ENCODE data around the gene LPAR2.
"Not testable (repeated sequence)": the region's sequence is repeated elsewhere in the genome, so short reads cannot be mapped to it uniquely, and the experiment has no call there.

The LPAR2 gene

GRCh38 chr19:19627621-19628500 lies at the start of gene LPAR2:
TSS of gene LPAR2 (minus strand) at chr19:19628220. CDS start at chr19:19627275, 945 bp downstream.
- peak; percentile 24 to 47 for DNase-seq (ENCODE audit: low read depth in 1 of 2, low spot score in 1 of 2)

- no peak for DNase-seq (ENCODE audit: low read depth in 1 of 2, low spot score in 1 of 2)
Measured at GRCh38 chr19:19677579-19677978, 49.6 kb upstream of the LPAR2 start.

DNA sequence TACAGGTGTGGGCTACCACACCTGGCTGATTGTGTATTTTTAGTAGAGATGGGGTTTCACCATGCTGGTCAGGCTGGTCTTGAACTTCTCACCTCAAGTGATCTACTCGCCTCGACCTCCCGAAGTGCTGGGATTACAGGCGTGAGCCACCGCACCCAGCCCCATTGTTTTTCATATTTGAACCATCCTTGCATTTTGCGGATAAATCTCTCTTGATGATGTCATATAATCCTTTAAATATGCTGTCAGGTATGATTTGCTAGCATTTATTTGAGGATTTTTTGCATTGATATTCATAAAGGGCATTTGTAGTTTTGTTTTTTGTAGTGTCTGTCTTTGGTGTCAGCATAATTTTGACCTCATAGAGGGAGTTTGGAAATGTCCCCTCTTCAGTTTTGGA lies 46.3 kb upstream of the LPAR2 start:
- DNase-seq (ENCODE audit: low read depth in 1 of 2, low spot score in 1 of 2): no peak

- DNase-seq (ENCODE audit: low read depth in 1 of 2, low spot score in 1 of 2): no peak
Measured at GRCh38 chr19:19672816-19673215, 44.8 kb upstream of the LPAR2 start.

DNA sequence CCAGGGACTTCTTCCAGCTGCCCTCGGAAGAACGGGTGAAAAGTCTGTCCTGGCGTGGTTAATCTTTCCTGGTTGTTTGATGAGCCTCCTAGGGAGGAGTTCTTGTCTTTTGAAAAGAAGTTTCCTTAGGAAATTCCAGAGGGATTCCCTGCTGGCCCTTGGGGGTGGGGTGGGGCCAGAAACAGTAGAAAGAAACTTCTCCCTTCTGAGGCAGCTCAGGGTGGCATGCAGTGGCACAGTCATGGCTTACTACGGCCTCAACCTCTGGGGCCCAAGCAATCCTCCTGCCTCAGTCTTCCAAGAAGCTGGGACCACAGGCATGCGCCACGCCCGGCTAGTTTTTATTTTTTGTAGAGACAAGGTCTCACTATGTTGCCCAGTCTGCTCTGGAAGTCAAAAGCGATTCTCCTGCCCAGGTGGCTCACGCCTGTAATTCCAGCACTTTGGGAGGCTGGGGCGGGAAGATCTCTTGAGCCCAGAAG lies 42.1 kb upstream of the LPAR2 start:
- no peak for DNase-seq (ENCODE audit: low read depth in 1 of 2, low spot score in 1 of 2)

- DNase-seq (ENCODE audit: low read depth in 1 of 2, low spot score in 1 of 2): peak; percentile 84 to 93
Measured at GRCh38 chr19:19668230-19669012, 40.4 kb upstream of the LPAR2 start, which contains the start of gene ZNF101. TSS of gene ZNF101 (plus strand) at chr19:19668839. CDS start at chr19:19668964, 125 bp downstream.

GRCh38 chr19:19665420-19665948 lies 37.5 kb upstream of the LPAR2 start:
- not testable (repeated sequence) for DNase-seq (ENCODE audit: low read depth in 1 of 2, low spot score in 1 of 2)

DNA sequence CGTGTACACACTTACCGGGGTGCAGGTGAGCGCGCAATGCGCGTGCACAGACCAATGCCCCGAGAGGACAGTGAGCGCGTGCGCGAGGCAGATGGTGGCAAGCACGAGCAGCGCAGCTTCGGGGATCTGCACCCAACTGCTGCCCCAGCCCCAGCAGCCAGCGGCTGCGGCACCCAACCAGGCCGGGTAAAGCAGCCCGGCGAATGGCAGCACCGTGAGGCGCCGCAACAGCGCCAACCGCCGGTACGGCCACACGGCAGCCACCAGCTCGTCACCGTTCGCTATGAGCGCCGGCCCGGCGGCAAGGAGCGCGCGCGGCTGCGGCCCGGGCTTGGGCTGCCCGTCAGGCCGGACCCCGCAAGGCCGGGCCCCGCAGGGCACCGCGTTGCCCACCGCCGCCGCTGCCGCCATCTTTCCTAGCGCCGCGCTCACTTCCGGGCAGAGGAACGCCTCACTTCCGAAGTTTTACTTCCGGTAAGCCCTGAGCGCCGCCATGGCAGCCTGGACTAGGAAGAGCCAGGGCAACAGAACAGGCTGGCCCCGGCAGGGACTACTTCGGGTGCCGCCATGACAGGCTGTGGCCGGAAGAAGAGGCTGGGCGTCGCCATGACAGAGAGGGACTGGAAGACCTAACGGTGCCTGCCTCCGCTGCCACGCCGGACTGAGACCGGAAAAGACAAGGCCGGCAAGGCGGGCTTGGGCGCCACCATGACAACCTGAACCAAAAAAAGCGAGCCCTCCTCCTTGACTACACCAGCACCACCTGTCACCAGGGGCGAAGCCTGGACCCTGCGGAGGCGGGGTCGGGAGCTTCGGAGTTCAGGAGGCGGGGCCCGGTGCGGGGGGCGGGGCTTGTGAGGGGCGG lies 35.5 kb upstream of the LPAR2 start, which contains the start of gene ATP13A1:
Gene ATP13A1 (minus strand): TSS at position 421 of the 865 bp plus-strand sequence. CDS start 10 bp downstream, at position 411.
- peak; percentile 90 to 93 for DNase-seq (ENCODE audit: low read depth in 1 of 2, low spot score in 1 of 2)

- DNase-seq (ENCODE audit: low read depth in 1 of 2, low spot score in 1 of 2): no peak
Measured at GRCh38 chr19:19662871-19663255, 34.8 kb upstream of the LPAR2 start.

- no peak for DNase-seq (ENCODE audit: low read depth in 1 of 2, low spot score in 1 of 2)
Measured at GRCh38 chr19:19662344-19662743, 34.3 kb upstream of the LPAR2 start.

- no peak for DNase-seq (ENCODE audit: low read depth in 1 of 2, low spot score in 1 of 2)
Measured at GRCh38 chr19:19661675-19662251, 33.7 kb upstream of the LPAR2 start.

- no peak for DNase-seq (ENCODE audit: low read depth in 1 of 2, low spot score in 1 of 2)
Measured at GRCh38 chr19:19661141-19661674, 33.2 kb upstream of the LPAR2 start.

DNA sequence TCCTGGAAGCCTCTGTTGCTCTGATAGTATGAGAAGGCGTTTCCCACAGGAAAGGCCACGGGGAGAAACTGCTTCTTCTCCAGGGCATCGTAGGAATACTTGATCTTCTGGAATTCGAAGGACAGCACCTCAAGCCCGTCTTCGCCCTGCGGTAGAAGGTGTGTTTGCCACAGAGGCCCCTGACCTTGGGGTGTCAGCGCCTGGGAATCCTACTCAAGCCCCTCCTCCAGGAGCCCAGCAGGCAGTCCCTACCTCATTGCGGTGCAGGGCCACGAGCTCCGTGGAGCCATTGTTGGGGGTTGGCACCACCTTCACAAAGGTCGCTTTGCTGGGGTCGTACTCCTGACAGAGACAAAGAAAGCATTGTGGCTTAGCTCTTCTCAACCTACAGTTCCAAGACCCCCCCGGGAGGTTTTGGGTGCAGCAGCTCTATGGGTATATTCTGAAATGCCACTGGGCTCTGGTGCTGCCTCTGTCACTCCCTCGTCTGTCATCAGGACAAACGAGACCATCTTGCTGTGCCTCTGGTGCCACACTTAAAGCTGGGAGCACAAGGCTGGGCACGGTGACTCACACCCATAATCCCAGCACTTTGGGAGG lies 31.7 kb upstream of the LPAR2 start:
- DNase-seq (ENCODE audit: low read depth in 1 of 2, low spot score in 1 of 2): no peak

DNA sequence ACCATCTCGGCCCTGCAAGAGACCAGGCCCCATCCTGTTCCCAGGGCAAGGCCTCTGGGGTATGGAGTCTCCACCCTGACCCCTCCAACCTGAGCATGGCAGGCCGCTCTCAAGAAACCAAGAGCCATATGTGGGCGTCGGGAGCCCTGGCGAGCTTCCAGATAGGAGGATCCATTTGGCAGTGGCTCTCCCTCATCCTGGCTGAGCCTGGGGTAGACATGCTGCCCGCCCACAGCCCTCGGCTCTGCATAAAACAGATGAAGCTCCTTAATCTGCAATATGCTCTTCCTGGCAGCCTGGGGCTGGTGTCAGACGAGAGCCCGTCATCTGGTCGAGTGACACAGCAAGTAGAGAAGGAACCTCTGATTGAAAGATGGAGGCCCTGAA lies 29.4 kb upstream of the LPAR2 start:
- no peak for DNase-seq (ENCODE audit: low read depth in 1 of 2, low spot score in 1 of 2)

GRCh38 chr19:19656451-19657396 lies 28.7 kb upstream of the LPAR2 start:
- no peak for DNase-seq (ENCODE audit: low read depth in 1 of 2, low spot score in 1 of 2)

GRCh38 chr19:19655641-19656343 lies 27.8 kb upstream of the LPAR2 start:
- no peak for DNase-seq (ENCODE audit: low read depth in 1 of 2, low spot score in 1 of 2)

DNA sequence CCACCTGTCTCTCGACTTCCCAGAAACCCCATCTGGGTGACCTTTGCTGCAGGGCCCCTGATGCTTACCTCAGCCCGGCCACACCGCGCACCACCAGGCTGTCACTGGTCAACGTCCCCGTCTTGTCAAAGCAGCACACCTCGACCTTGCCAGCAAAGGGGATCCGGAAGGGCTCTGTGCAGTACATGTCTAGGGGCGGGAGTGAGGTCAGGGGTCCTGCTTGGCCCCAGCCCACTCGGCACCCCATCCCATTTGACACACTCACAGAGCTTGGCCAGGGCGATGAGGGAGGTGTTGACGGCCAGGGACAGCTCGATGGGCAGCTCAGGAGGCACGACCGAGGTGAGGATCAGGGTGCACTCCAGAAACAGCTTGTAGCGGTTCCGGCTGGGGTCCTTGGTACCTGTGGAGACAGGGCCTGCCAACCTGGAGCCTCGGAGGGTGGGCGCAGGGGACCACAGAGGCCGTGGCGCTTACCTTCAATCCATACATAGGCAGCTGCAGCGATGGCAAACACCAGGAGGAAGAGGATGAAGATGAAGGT lies 27.1 kb upstream of the LPAR2 start:
- no peak for DNase-seq (ENCODE audit: low read depth in 1 of 2, low spot score in 1 of 2)

- DNase-seq (ENCODE audit: low read depth in 1 of 2, low spot score in 1 of 2): no peak
Measured at GRCh38 chr19:19654441-19654840, 26.4 kb upstream of the LPAR2 start.
